K562 (cell line): Measurements from ENCODE around the gene LRRIQ4. TPM values are rescaled to one million over a fixed set of nuclear protein-coding genes. Genes with fewer than 3 reads are reported as not detected.

Experiments used
- ATF4 ChIP-seq: fragments of 450-650 bp; formaldehyde crosslinking; IDR thresholded peaks from 2 replicates; pipeline ENCODE4 v1.4.0; 2022; ENCODE audit warnings: mild to moderate bottlenecking, moderate library complexity
- DDX20 ChIP-seq: fragments of 450-650 bp; IDR thresholded peaks from 2 replicates; pipeline ENCODE4 v1.6.1; 2016; ENCODE audit warnings: missing genetic modification characterization, low read depth, mild to moderate bottlenecking, missing compliant biosample characterization, moderate library complexity
- EWSR1 ChIP-seq: fragments of 450-650 bp; IDR thresholded peaks from 2 replicates; pipeline ENCODE4 v1.6.1; 2018; ENCODE audit warnings: borderline replicate concordance, mild to moderate bottlenecking, low read depth, moderate library complexity; ENCODE audit not compliant: partially characterized antibody
- FOXP4 ChIP-seq: sonication (generic); formaldehyde crosslinking; IDR thresholded peaks from 2 replicates; pipeline ENCODE4 v1.8.0; 2022; ENCODE audit warnings: mild to moderate bottlenecking, missing genetic modification reagents, borderline replicate concordance
- KLF13 ChIP-seq: fragments of 450-650 bp; IDR thresholded peaks from 2 replicates; pipeline ENCODE4 v1.6.1; 2016; ENCODE audit warnings: missing genetic modification characterization, low read depth, mild to moderate bottlenecking, missing compliant biosample characterization, moderate library complexity, borderline replicate concordance
- MAFF ChIP-seq: IDR thresholded peaks from 2 replicates; pipeline ENCODE4 v1.6.1; 2012; ENCODE audit warnings: low read length, improper control_type of control experiment
- POLR2B ChIP-seq: fragments of 450-650 bp; IDR thresholded peaks from 2 replicates; pipeline ENCODE4 v1.6.1; 2018; ENCODE audit warnings: low read depth; ENCODE audit not compliant: partially characterized antibody
- TCFL5 ChIP-seq: fragments of 250-450 bp; sonication (Bioruptor Pico); conservative IDR thresholded peaks from 2 replicates; pipeline ENCODE4 v1.6.1; 2021; ENCODE audit warnings: mild to moderate bottlenecking, moderate library complexity, matching md5 sums
- YBX1 ChIP-seq: fragments of 450-650 bp; IDR thresholded peaks from 2 replicates; pipeline ENCODE4 v1.7.1; 2016; ENCODE audit warnings: mild to moderate bottlenecking
- ZNF280B ChIP-seq: fragments of 250-450 bp; sonication (Bioruptor Pico); IDR thresholded peaks from 2 replicates; pipeline ENCODE4 v1.5.1; 2021; ENCODE audit warnings: mild to moderate bottlenecking
- ZNF407 ChIP-seq: fragments of 450-650 bp; IDR thresholded peaks from 2 replicates; pipeline ENCODE4 v1.6.1; 2016; ENCODE audit warnings: low read depth
- polyA plus RNA-seq, 8 experiments: library from polyadenylated mRNA; depleted of rRNA in 4 of 8; stranded (reverse) in 5 of 8; unstranded in 3 of 8; fragments of >200 nt; fragmentation: Nextera tagmentation in 2 of 8; fragmentation: Illumina TruSeq in 1 of 8; extraction: Ambion mirVana in 2 of 8; extraction: Trizol in 1 of 8; gene quantifications; 2 replicates each; pipeline versions ENCODE4 v1.2.1 to v1.2.3, GENCODE V29; 2011 to 2014; ENCODE audit warnings: inconsistent platforms in 1 of 8, missing spikeins in 1 of 8
- total RNA-seq, 7 experiments: library from RNA; depleted of rRNA in 6 of 7; stranded (reverse); fragments of >200 nt in 6 of 7; fragmentation: Illumina TruSeq in 2 of 7; extraction: Trizol in 2 of 7; gene quantifications; 2 replicates each; pipeline versions ENCODE4 v1.2.1 to v1.2.3, GENCODE V29; 2011 to 2021; ENCODE audit warnings: low replicate concordance in 1 of 7

The LRRIQ4 gene
- total and polyA plus RNA-seq, 9 of the 15 experiments (the other 6 are each of a cell fraction or from before 2014, with no cell fraction given): not detected

GRCh38 chr3:169764882-169765612 is 47.6 kb upstream of the LRRIQ4 start, which contains the start of gene TERC (continued):
- no peak for TF ChIP-seq ZNF407
- no peak for TF ChIP-seq TCFL5 (CRISPR knock-in tag)
- no peak for TF ChIP-seq YBX1
- no peak for TF ChIP-seq FOXP4
- TF ChIP-seq ZNF280B (CRISPR knock-in tag): no peak
- no peak for TF ChIP-seq ATF4 (CRISPR knock-in tag)
- TF ChIP-seq DDX20: no peak
- TF ChIP-seq KLF13 (tag): no peak
- TF ChIP-seq EWSR1: no peak
- TF ChIP-seq POLR2B: peak; percentile 92
- TF ChIP-seq MAFF: no peak; the same call in 1 of the 2 replicates
